Measurements from ENCODE around the gene RNF224. TPM values are rescaled to one million over a fixed set of nuclear protein-coding genes. Genes with fewer than 3 reads are reported as not detected.
A peak's percentile ranks its signal among the peaks of the same experiment; 100 is the strongest.

RNF224 gene
- polyA plus RNA-seq, 1 donor (not counting 4 experiments of a cell fraction or from before 2014, with no cell fraction given): not detected

DNA sequence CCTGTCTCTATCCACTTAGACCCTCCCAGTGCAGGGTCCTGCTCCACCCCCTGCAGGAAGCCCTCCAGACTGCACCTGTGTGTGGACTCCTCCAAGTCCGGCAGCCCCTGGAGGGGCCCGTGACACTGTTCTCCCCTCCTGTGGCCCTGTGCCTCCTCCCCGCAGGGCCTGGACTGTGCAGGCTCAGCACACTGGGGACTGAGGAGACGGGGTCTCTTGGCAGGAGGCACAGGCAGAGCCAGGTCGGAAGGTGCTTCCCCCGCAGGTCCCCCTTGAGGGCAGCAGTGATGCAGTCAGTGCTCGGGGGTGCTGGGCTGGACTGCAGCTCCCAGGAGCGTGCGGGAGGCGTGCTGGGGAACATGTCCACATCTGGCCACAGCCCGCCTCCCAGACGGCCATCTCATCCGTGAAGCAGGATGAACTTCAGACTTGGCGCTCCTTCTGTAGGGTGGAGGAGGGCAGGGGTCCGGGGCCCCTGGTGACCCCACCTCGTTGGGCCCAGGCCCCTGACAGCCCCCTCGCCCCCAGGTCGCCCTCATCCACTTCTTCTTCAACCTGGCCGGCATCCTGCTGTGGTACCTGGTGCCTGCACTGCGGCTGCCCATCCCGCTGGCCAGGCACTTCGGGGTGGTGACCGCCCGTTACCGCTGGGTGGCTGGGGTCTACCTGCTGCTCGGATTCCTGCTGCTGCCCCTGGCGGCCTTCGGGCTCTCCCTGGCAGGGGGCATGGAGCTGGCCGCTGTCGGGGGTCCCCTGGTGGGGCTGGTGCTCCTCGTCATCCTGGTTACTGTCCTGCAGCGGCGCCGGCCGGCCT, 8.3 kb downstream of the RNF224 start:
- Histone ChIP-seq H3K4me3 (ENCODE audit: control insufficient read depth in 2 of 3, extremely low read depth in 1 of 3, insufficient read depth in 2 of 3, low read depth in 1 of 3, low read length in 3 of 3) (no peak overlapping the region), H3K36me3 (ENCODE audit: control insufficient read depth in 2 of 2, extremely low read depth in 1 of 2, insufficient read depth in 2 of 2, low read length in 2 of 2) (peaks cover 0 to 6% of the 10 kb centered on the region in 2 experiments), H3K4me1 (ENCODE audit: control insufficient read depth, extremely low read depth, insufficient read depth, low read length) (no peaks in the 10 kb centered on the region), H4K20me1 (ENCODE audit: control insufficient read depth, extremely low read depth, insufficient read depth, low read length) (no peaks in the 10 kb centered on the region), H3K27me3 (ENCODE audit: control insufficient read depth, extremely low read depth, insufficient read depth, low read length) (peaks cover 12% of the 10 kb centered on the region), H3K9me3 (ENCODE audit: control insufficient read depth, low read depth, low read length) (no peaks in the 10 kb centered on the region), H3K9me1 (ENCODE audit: control insufficient read depth, extremely low read depth, insufficient read depth, low read length) (no peaks in the 10 kb centered on the region), H3K9ac (ENCODE audit: control insufficient read depth, extremely low read depth, insufficient read depth, low read length) (no peak overlapping the region), H3K27ac (ENCODE audit: control insufficient read depth, insufficient read depth, low read length) (no peak overlapping the region), H3K4me2 (ENCODE audit: control insufficient read depth, extremely low read depth, insufficient read depth, low read depth, low read length) (no peak overlapping the region), H2AFZ (ENCODE audit: control insufficient read depth, low read length) (no peak overlapping the region), H3K79me2 (ENCODE audit: control insufficient read depth, insufficient read depth, low read length) (peaks cover 9% of the 10 kb centered on the region)
- dilution Hi-C loops (cut with MboI; ENCODE audit: extremely low pct_ligation_motif_present, low sequenced_read_pairs): no loop called here
- no peak for DNase-seq (ENCODE audit: low read depth, low spot score)
- TF ChIP-seq, protein P1, sequence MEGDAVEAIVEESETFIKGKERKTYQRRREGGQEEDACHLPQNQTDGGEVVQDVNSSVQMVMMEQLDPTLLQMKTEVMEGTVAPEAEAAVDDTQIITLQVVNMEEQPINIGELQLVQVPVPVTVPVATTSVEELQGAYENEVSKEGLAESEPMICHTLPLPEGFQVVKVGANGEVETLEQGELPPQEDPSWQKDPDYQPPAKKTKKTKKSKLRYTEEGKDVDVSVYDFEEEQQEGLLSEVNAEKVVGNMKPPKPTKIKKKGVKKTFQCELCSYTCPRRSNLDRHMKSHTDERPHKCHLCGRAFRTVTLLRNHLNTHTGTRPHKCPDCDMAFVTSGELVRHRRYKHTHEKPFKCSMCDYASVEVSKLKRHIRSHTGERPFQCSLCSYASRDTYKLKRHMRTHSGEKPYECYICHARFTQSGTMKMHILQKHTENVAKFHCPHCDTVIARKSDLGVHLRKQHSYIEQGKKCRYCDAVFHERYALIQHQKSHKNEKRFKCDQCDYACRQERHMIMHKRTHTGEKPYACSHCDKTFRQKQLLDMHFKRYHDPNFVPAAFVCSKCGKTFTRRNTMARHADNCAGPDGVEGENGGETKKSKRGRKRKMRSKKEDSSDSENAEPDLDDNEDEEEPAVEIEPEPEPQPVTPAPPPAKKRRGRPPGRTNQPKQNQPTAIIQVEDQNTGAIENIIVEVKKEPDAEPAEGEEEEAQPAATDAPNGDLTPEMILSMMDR (optimal IDR thresholded peaks at IDR 0.05 in 1 of 3, IDR thresholded peaks at IDR 0.05 in 1 of 3, conservative IDR thresholded peaks at IDR 0.05 in 1 of 3; ENCODE audit: extremely low read depth in 1 of 3, insufficient read depth in 2 of 3, low read length in 3 of 3): no peak
- no peak for TF ChIP-seq EZH2 (IDR thresholded peaks at IDR 0.05; ENCODE audit: low read length)
- no peak for FAIRE-seq

DNA sequence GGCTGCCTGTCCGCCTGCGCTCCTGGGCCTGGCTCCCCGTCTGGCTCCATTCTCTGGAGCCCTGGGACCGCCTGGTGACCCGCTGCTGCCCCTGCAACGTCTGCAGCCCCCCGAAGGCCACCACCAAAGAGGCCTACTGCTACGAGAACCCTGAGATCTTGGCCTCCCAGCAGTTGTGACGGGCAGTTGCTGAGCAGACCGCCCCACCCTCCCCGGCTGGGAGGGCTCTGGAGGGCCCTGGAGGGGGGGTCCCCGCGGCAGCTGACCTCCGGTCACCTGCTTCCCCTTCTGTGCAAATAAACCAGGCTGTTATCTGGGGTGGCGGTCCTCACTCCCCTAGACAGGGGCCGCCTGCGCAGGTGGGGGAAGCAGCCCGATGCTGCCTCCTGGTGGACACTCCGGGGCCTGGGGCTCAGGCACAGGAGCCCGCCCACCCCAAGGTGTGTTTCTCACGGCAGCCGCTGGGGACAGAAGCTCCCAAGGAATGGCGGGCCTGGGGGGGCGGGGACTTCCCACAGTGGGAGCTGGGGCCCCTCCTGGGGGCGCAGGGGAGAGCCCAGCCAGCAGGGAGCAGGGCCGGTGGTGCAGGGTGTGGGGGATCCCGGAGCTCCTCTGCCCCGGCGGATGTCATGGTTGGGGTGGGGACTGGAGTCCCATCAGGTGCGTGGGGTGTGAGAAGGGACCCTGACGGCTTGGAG, 9.1 kb downstream of the RNF224 start:
- FAIRE-seq: no peak
- H3K79me2 ChIP-seq (ENCODE audit: control insufficient read depth, insufficient read depth, low read length): peaks cover 9% of the 10 kb centered on the region
- no peaks in the 10 kb centered on the region for H4K20me1 ChIP-seq (ENCODE audit: control insufficient read depth, extremely low read depth, insufficient read depth, low read length)
- no peak overlapping the region for H3K9ac ChIP-seq (ENCODE audit: control insufficient read depth, extremely low read depth, insufficient read depth, low read length)
- H3K4me3 ChIP-seq (ENCODE audit: control insufficient read depth in 2 of 3, extremely low read depth in 1 of 3, insufficient read depth in 2 of 3, low read depth in 1 of 3, low read length in 3 of 3): no peak overlapping the region
- no peaks in the 10 kb centered on the region for H3K4me1 ChIP-seq (ENCODE audit: control insufficient read depth, extremely low read depth, insufficient read depth, low read length)
- dilution Hi-C loops (cut with MboI; ENCODE audit: extremely low pct_ligation_motif_present, low sequenced_read_pairs): no loop called here
- H2AFZ ChIP-seq (ENCODE audit: control insufficient read depth, low read length): no peak overlapping the region
- H3K4me2 ChIP-seq (ENCODE audit: control insufficient read depth, extremely low read depth, insufficient read depth, low read depth, low read length): no peak overlapping the region
- H3K9me1 ChIP-seq (ENCODE audit: control insufficient read depth, extremely low read depth, insufficient read depth, low read length): no peaks in the 10 kb centered on the region
- DNase-seq (ENCODE audit: low read depth, low spot score): no peak
- peaks cover 0 to 6% of the 10 kb centered on the region in 2 experiments for H3K36me3 ChIP-seq (ENCODE audit: control insufficient read depth in 2 of 2, extremely low read depth in 1 of 2, insufficient read depth in 2 of 2, low read length in 2 of 2)
- H3K27me3 ChIP-seq (ENCODE audit: control insufficient read depth, extremely low read depth, insufficient read depth, low read length): peaks cover 12% of the 10 kb centered on the region
- TF ChIP-seq, protein P1 (optimal IDR thresholded peaks at IDR 0.05 in 1 of 3, IDR thresholded peaks at IDR 0.05 in 1 of 3, conservative IDR thresholded peaks at IDR 0.05 in 1 of 3; ENCODE audit: extremely low read depth in 1 of 3, insufficient read depth in 2 of 3, low read length in 3 of 3): peak in 2 of 3 experiments; percentile 83 to 99
- TF ChIP-seq EZH2 (IDR thresholded peaks at IDR 0.05; ENCODE audit: low read length): no peak
- no peak overlapping the region for H3K27ac ChIP-seq (ENCODE audit: control insufficient read depth, insufficient read depth, low read length)
- H3K9me3 ChIP-seq (ENCODE audit: control insufficient read depth, low read depth, low read length): no peaks in the 10 kb centered on the region
